HG02678 (cell line): Measurements from ENCODE around the gene HSPB7.
"Not testable (repeated sequence)": the region's sequence is repeated elsewhere in the genome, so short reads cannot be mapped to it uniquely, and the experiment has no call there.

Experiments
- ATAC-seq: cut with Tn5 transposase; IDR thresholded peaks from one replicate; pipeline ENCODE4 v1.9.1; 2021; ENCODE audit warnings: mild to moderate bottlenecking, moderate library complexity; ENCODE audit not compliant: unreplicated experiment

The HSPB7 gene

GRCh38 chr1:16009030-16009460, 8.8 kb downstream of the HSPB7 start:
- ATAC-seq, result no peak

- no peak for ATAC-seq
These were observed 10.0 kb downstream of the HSPB7 start for GRCh38 chr1:16007671-16008341.

GRCh38 chr1:16006552-16007485, 11.0 kb downstream of the HSPB7 start:
- no peak for ATAC-seq

GRCh38 chr1:16006010-16006409, 11.8 kb downstream of the HSPB7 start:
- no peak for ATAC-seq

- ATAC-seq, result no peak
These were observed 12.2 kb downstream of the HSPB7 start for GRCh38 chr1:16005597-16005996.

- not testable (repeated sequence) for ATAC-seq
These were observed 16.6 kb downstream of the HSPB7 start for GRCh38 chr1:16001274-16001673.

GRCh38 chr1:15998929-15999328, 18.9 kb downstream of the HSPB7 start:
- ATAC-seq, result no peak

- no peak for ATAC-seq
These were observed 20.1 kb downstream of the HSPB7 start for GRCh38 chr1:15997637-15998280.

GRCh38 chr1:15997076-15997585, 20.7 kb downstream of the HSPB7 start:
- ATAC-seq, result no peak

- ATAC-seq, result no peak
These were observed 23.1 kb downstream of the HSPB7 start for GRCh38 chr1:15994590-15995351.

- ATAC-seq, result no peak
These were observed 23.8 kb downstream of the HSPB7 start for GRCh38 chr1:15994081-15994480.

- no peak for ATAC-seq
These were observed 24.2 kb downstream of the HSPB7 start for GRCh38 chr1:15993666-15994065.

- no peak for ATAC-seq
These were observed 25.0 kb downstream of the HSPB7 start for GRCh38 chr1:15992582-15993500.

- ATAC-seq, result no peak
These were observed 25.7 kb downstream of the HSPB7 start for GRCh38 chr1:15992187-15992553.

- no peak for ATAC-seq
These were observed 26.2 kb downstream of the HSPB7 start for GRCh38 chr1:15991427-15992186.

- no peak for ATAC-seq
These were observed 28.1 kb downstream of the HSPB7 start for GRCh38 chr1:15989776-15990175.

GRCh38 chr1:15988856-15989736, 28.7 kb downstream of the HSPB7 start:
- ATAC-seq, result no peak
